Nephron (organoid): ENCODE results near the gene VIT.
"Not testable (repeated sequence)": the region's sequence is repeated elsewhere in the genome, so short reads cannot be mapped to it uniquely, and the experiment has no call there.

Experiments
- H3K27ac Mint-ChIP-seq, 3 experiments: 2 replicates each; pipeline ENCODE4 v1.8.0; 2020; ENCODE audit warnings: mixed read lengths in 3 of 3, mild to moderate bottlenecking in 2 of 3, moderate library complexity in 1 of 3
- H3K27me3 Mint-ChIP-seq: 2 replicates; pipeline ENCODE4 v1.8.0; 2021; ENCODE audit warnings: low read depth, mild to moderate bottlenecking, moderate library complexity, mixed read lengths
- H3K36me3 Mint-ChIP-seq: 2 replicates; pipeline ENCODE4 v1.8.0; 2020; ENCODE audit warnings: low read depth, mixed read lengths
- H3K4me1 Mint-ChIP-seq: 2 replicates; pipeline ENCODE4 v1.8.0; 2020; ENCODE audit warnings: mixed read lengths
- H3K4me3 Mint-ChIP-seq, 3 experiments: 2 replicates each; pipeline ENCODE4 v1.8.0; 2020; ENCODE audit warnings: mild to moderate bottlenecking in 3 of 3, mixed read lengths in 3 of 3, moderate library complexity in 2 of 3
- H3K9me3 Mint-ChIP-seq: 2 replicates; pipeline ENCODE4 v1.8.0; 2020; ENCODE audit warnings: mixed read lengths
- TF ChIP-seq, protein P1 (sequence below), 3 experiments: fragments of 200-600 bp; sonication (generic); IDR thresholded peaks; one replicate each; pipeline ENCODE4 v1.5.0; 2021; ENCODE audit warnings: antibody characterized with exemption in 3 of 3; ENCODE audit not compliant: unreplicated experiment in 3 of 3

The VIT gene

DNA sequence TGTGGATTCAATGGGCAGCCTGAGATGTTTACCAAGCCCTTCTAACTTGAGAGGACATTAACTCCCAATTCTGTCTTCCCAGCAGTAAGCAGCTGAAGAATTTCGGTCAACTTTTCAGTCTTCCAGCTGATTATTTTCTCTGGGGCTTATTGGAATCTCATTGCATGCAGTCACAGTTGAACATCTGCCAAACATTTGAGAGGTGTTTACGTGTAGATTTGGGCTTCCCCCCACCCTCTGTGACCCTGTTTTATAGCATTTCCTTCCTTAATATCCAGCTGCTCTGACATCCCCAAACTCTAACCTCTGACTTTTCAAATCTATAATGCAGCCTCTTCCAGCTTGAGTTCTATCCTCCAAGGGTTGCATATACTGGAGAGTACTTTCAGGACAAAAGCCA lies 16.5 kb upstream of the VIT start:
- peaks cover 5% of the 10 kb centered on the region for H3K36me3 Mint-ChIP-seq
- H3K27me3 Mint-ChIP-seq, result no peaks in the 10 kb centered on the region
- H3K27ac Mint-ChIP-seq, result no peak overlapping the region
- peaks cover 18% of the 10 kb centered on the region for H3K9me3 Mint-ChIP-seq
- H3K4me1 Mint-ChIP-seq, result no peaks in the 10 kb centered on the region
- TF ChIP-seq, protein P1, sequence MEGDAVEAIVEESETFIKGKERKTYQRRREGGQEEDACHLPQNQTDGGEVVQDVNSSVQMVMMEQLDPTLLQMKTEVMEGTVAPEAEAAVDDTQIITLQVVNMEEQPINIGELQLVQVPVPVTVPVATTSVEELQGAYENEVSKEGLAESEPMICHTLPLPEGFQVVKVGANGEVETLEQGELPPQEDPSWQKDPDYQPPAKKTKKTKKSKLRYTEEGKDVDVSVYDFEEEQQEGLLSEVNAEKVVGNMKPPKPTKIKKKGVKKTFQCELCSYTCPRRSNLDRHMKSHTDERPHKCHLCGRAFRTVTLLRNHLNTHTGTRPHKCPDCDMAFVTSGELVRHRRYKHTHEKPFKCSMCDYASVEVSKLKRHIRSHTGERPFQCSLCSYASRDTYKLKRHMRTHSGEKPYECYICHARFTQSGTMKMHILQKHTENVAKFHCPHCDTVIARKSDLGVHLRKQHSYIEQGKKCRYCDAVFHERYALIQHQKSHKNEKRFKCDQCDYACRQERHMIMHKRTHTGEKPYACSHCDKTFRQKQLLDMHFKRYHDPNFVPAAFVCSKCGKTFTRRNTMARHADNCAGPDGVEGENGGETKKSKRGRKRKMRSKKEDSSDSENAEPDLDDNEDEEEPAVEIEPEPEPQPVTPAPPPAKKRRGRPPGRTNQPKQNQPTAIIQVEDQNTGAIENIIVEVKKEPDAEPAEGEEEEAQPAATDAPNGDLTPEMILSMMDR (IDR thresholded peaks at IDR 0.05; ENCODE audit: unreplicated experiment in 3 of 3), result no peak
- H3K4me3 Mint-ChIP-seq, result no peak overlapping the region

DNA sequence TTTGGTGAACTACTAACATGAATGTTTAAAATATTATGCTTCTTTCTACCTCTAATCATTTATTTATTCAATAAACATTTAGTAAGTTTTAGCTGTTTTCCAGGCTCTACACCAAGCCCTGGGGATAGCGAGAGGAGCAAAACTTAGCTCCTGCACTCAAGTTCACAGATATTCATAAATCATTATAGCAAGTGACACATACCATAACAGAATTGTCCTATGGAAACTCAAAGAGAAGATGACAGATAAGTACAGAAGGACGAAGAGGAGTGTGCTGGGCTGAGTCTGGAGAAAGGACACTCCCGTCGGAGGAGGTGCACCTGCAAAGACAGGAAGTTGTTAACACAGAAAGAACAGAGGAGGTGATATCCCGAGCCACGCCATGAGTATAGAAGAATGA lies 13.9 kb upstream of the VIT start:
- Mint-ChIP-seq H3K4me1 (no peaks in the 10 kb centered on the region), H3K27me3 (no peaks in the 10 kb centered on the region), H3K4me3 (no peak overlapping the region), H3K27ac (no peak overlapping the region), H3K9me3 (peaks cover 18% of the 10 kb centered on the region), H3K36me3 (peaks cover 5% of the 10 kb centered on the region)
- TF ChIP-seq, protein P1 (IDR thresholded peaks at IDR 0.05; ENCODE audit: unreplicated experiment in 3 of 3), result no peak

DNA sequence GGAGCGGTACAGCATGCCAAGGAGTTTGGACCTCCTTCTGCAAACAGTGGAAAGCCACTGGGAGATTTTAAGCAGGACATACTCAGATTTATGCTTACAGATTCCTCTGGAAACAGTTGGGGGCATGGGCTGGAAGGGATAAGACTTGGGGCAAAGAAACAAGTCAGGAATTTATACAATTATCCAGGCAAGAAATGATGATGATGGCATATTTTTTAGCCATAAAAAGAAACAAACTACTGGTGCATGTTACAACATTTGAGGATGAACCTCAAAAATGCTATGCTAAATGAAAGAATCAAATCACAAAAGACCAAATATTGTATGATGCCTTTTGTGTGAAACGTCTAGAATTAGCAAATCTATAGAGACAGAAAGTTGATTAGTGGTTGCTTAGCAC lies 13.5 kb upstream of the VIT start:
- no peaks in the 10 kb centered on the region for H3K4me1 Mint-ChIP-seq
- TF ChIP-seq, protein P1 (IDR thresholded peaks at IDR 0.05; ENCODE audit: unreplicated experiment in 3 of 3), result no peak
- no peaks in the 10 kb centered on the region for H3K27me3 Mint-ChIP-seq
- peaks cover under 1% of the 10 kb centered on the region for H3K36me3 Mint-ChIP-seq
- H3K4me3 Mint-ChIP-seq, result no peak overlapping the region
- no peak overlapping the region for H3K27ac Mint-ChIP-seq
- H3K9me3 Mint-ChIP-seq, result peaks cover 14% of the 10 kb centered on the region

DNA sequence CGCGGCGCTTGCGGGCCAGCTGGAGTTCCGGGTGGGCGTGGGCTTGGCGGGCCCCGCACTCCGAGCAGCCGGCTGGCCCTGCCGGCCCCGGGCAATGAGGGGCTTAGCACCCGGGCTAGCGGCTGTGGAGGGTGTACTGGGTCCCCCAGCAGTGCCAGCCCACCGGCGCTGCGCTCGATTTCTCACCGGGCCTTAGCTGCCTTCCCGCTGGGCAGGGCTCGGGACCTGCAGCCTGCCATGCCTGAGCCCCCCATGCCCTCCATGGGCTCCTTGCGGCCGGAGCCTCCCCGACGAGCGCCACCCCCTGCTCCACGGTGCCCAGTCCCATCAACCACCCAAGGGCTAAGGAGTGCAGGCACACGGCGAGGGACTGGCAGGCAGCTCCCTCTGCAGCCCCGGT lies 8.2 kb upstream of the VIT start:
- not testable (repeated sequence) for H3K9me3 Mint-ChIP-seq, H3K4me3 Mint-ChIP-seq, H3K4me1 Mint-ChIP-seq, H3K27me3 Mint-ChIP-seq, H3K27ac Mint-ChIP-seq, H3K36me3 Mint-ChIP-seq

DNA sequence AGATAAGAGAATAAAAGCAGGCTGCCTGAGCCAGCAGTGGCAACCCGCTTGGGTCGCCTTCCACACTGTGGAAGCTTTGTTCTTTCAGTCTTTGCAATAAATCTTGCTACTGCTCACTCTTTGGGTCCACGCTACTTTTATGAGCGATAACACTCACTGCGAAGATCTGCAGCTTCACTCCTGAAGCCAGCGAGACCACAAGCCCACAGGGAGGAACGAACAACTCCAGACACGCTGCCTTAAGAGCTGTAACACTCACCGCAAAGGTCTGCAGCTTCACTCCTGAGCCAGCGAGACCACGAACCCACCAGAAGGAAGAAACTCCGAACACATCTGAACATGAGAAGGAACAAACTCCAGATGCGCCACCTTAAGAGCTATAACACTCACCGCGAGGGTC lies 7.5 kb upstream of the VIT start:
- H3K4me1 Mint-ChIP-seq, H3K4me3 Mint-ChIP-seq, H3K9me3 Mint-ChIP-seq: not testable (repeated sequence)

DNA sequence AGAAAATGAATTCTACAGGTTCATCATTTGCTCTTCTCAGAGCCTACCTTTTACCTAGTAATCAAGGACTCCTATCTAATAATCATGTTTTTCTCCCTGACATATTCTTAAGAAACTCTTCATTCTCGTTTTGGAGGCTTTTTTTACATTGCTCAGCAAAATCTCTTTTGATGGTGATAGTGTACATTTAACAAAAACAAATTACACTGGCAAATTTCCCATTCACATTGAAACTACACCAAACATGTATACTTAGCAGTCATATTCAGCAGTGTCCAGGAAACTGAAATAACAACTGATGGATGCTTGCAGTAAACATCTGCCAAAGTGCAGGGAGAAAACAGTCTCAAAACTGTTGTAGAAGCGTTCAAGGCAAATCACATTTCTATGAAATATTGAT lies 4.4 kb upstream of the VIT start:
- Mint-ChIP-seq H3K27ac (no peak overlapping the region), H3K4me3 (no peak overlapping the region), H3K27me3 (no peaks in the 10 kb centered on the region), H3K36me3 (no peaks in the 10 kb centered on the region), H3K9me3 (peaks cover 5% of the 10 kb centered on the region), H3K4me1 (peaks cover 7% of the 10 kb centered on the region)
- TF ChIP-seq, protein P1 (IDR thresholded peaks at IDR 0.05; ENCODE audit: unreplicated experiment in 3 of 3), result no peak

More for the DNA sequence above, 7.5 kb upstream of the VIT start:
- not testable (repeated sequence) for H3K36me3 Mint-ChIP-seq, H3K27ac Mint-ChIP-seq, H3K27me3 Mint-ChIP-seq

DNA sequence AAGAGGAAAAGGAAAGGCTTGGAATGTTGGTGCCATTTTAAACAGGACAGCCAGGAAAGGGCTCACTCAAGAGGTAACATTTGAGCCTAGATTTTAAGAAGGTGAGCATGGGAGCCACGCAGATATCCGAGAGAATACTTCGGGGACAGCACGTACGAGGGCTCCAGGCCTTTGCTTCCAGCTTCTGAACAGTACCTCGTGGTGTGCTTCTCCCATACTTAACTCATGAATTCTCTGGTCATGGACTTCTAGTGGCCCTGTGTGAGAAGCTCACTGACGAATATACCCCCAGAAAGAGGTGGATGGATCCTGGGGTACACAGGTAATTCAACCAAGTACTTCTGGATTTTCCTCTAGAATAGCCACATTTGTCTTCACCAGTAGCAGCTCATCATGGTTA lies 2.7 kb upstream of the VIT start:
- Mint-ChIP-seq H3K27me3 (no peaks in the 10 kb centered on the region), H3K27ac (no peak overlapping the region), H3K36me3 (no peaks in the 10 kb centered on the region), H3K4me3 (no peak overlapping the region), H3K4me1 (peaks cover 7% of the 10 kb centered on the region), H3K9me3 (peaks cover 5% of the 10 kb centered on the region)
- TF ChIP-seq, protein P1 (IDR thresholded peaks at IDR 0.05; ENCODE audit: unreplicated experiment in 3 of 3), result no peak
